Vagina (tissue), 2 donors: ENCODE measurements around the gene USP12. TPM values are rescaled to one million over a fixed set of nuclear protein-coding genes. Genes with fewer than 3 reads are reported as not detected.

Source experiments
- DNase-seq, 2 donors: peaks; one replicate each; pipeline ENCODE4 v3.0.0-alpha.2; 2017; ENCODE audit errors: extremely low spot score in 2 of 2
- H3K27ac ChIP-seq: fragments of 200-600 bp; sonication (generic); one replicate; pipeline ENCODE4 v1.5.1; 2019
- H3K27me3 ChIP-seq: fragments of 200-600 bp; sonication (generic); one replicate; pipeline ENCODE4 v1.5.1; 2019
- H3K36me3 ChIP-seq, 2 donors: fragments of 200-600 bp; sonication (generic); one replicate each; pipeline ENCODE4 v1.5.1; 2017 to 2019
- H3K4me1 ChIP-seq: fragments of 200-600 bp; sonication (generic); one replicate; pipeline ENCODE4 v1.5.1; 2019
- H3K4me3 ChIP-seq, 2 donors: fragments of 200-600 bp; sonication (generic); 1 replicate in 1 of 2; 2 replicates in 1 of 2; pipeline ENCODE4 v1.5.1; 2016 to 2019
- H3K9me3 ChIP-seq: fragments of 200-600 bp; sonication (generic); one replicate; pipeline ENCODE4 v1.5.1; 2019
- POLR2A ChIP-seq, 2 donors: fragments of 450-650 bp; IDR thresholded peaks; one replicate each; pipeline ENCODE4 v1.6.1; 2017; ENCODE audit warnings: antibody characterized with exemption in 2 of 2, mild to moderate bottlenecking in 2 of 2, moderate library complexity in 2 of 2
- POLR2AphosphoS5 ChIP-seq, 2 donors: sonication (generic); formaldehyde crosslinking; IDR thresholded peaks; one replicate each; pipeline ENCODE4 v1.9.0; 2017; ENCODE audit warnings: antibody characterized with exemption in 2 of 2, mild to moderate bottlenecking in 2 of 2, low read depth in 1 of 2; ENCODE audit not compliant: insufficient read depth in 1 of 2
- intact Hi-C: fragments of 100-400 bp; cut with DNase I; formaldehyde crosslinking; loops from one replicate; pipeline ENCODE4 v1.15.1; 2023
- total RNA-seq: library from RNA; depleted of rRNA; stranded (reverse); fragments of >200 nt; gene quantifications from one replicate; pipeline ENCODE4 v1.2.3, GENCODE V29; 2016
- TF ChIP-seq, protein P1 (sequence below), 3 experiments: fragments of 450-650 bp in 2 of 3; fragments of 200-600 bp in 1 of 3; sonication (generic) in 1 of 3; IDR thresholded peaks; one replicate each; pipeline ENCODE4 v1.5.1; 2017 to 2019; ENCODE audit warnings: antibody characterized with exemption in 3 of 3, mild to moderate bottlenecking in 2 of 3, moderate library complexity in 2 of 3

USP12 gene
- total RNA-seq, 1 donor from 2014 or later, result 20.9 TPM

DNA sequence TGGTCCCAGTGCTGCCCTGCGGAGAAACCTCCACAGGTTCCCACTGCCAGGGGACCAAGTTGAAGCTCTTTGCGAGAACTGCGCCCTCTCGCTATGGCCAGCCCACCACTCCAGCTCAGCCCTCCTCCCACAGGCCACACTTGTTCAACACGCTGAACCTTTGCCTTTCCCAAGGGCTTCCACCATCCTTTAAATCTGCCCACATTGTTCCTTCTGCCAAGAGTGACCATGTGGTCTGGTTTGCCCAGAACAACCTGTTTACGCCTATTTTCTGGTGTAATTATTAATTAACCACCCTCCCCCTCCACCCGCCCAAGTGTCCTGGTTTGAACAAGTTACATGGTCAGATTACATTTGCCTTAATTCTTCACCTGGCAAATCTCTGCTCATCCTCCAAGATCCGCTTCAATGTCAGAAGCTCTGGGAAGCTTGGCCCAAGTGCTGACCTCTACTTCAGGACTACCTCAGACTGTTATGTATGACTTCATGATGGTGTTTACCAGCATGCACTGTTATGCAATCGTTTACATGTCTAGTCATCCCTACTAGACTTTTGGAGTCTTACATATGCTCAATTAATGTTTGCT lies 12.0 kb upstream of the USP12 start:
- Histone ChIP-seq H3K27me3 (no peaks in the 10 kb centered on the region), H3K9me3 (no peaks in the 10 kb centered on the region), H3K4me3 (no peak overlapping the region), H3K27ac (no peak overlapping the region), H3K4me1 (peaks cover 5% of the 10 kb centered on the region), H3K36me3 (no peaks in the 10 kb centered on the region)
- no peak for DNase-seq
- intact Hi-C loops, result no loop called here
- no peak for TF ChIP-seq POLR2A (IDR thresholded peaks at IDR 0.05)
- TF ChIP-seq POLR2AphosphoS5 (IDR thresholded peaks at IDR 0.05; ENCODE audit: insufficient read depth in 1 of 2, low read depth in 1 of 2), result no peak
- TF ChIP-seq, protein P1, sequence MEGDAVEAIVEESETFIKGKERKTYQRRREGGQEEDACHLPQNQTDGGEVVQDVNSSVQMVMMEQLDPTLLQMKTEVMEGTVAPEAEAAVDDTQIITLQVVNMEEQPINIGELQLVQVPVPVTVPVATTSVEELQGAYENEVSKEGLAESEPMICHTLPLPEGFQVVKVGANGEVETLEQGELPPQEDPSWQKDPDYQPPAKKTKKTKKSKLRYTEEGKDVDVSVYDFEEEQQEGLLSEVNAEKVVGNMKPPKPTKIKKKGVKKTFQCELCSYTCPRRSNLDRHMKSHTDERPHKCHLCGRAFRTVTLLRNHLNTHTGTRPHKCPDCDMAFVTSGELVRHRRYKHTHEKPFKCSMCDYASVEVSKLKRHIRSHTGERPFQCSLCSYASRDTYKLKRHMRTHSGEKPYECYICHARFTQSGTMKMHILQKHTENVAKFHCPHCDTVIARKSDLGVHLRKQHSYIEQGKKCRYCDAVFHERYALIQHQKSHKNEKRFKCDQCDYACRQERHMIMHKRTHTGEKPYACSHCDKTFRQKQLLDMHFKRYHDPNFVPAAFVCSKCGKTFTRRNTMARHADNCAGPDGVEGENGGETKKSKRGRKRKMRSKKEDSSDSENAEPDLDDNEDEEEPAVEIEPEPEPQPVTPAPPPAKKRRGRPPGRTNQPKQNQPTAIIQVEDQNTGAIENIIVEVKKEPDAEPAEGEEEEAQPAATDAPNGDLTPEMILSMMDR (IDR thresholded peaks at IDR 0.05), result no peak

DNA sequence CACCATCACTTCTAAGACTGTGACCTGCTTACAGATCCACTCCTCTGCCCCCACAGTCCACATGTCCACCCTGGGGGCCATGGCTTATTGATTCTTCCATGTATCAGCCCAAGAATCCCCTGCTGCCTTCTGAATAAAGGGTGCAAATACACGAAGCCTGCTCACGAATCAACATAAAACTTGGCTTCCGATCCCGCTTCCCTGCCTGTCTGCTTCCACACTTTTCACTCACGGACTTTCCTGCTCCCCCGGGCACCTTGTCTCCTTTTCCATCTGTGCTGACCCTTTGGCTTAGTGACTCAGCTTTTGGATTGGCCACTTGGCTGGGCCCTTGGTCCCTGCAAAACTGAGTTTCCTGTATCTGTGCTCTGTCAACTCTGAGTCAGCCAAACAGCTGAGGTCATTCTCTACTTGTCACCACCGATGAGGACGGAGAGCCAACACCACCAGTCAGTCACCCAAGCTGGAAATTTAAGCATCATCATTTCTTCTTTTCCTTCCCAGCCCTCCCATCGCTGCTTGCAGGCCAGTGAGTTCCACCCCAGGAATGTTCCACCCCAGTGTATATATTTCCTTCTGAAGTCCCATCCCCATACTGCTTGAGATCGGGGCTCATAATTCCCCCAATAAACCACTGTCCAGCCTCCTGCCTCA lies 11.4 kb upstream of the USP12 start:
- intact Hi-C loops, result no loop called here
- Histone ChIP-seq H3K36me3 (no peaks in the 10 kb centered on the region), H3K4me3 (no peak overlapping the region), H3K27ac (no peak overlapping the region), H3K27me3 (no peaks in the 10 kb centered on the region), H3K9me3 (no peaks in the 10 kb centered on the region), H3K4me1 (peaks cover 5% of the 10 kb centered on the region)
- DNase-seq, result no peak
- TF ChIP-seq, protein P1 (IDR thresholded peaks at IDR 0.05), result no peak
- no peak for TF ChIP-seq POLR2AphosphoS5 (IDR thresholded peaks at IDR 0.05; ENCODE audit: insufficient read depth in 1 of 2, low read depth in 1 of 2)
- no peak for TF ChIP-seq POLR2A (IDR thresholded peaks at IDR 0.05)

DNA sequence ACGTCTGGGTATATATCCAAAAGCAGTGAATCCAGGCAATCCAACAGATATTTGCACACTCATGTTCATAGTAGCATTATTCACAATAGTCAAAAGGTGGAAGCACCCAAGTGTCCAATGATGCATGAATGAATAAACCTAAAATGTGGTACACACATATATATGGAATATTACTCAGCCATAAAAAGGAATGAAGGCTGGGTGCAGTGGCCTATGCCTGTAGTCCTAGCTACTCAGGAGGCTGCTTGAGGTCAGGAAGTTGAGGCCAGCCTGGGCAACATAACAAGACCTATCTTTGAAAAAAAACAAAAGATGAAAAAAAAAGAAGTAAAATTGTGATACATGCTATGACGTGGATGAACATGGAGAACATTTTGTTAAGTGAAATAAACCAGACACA lies 10.4 kb upstream of the USP12 start:
- Histone ChIP-seq H3K36me3 (no peaks in the 10 kb centered on the region), H3K4me1 (peaks cover 5% of the 10 kb centered on the region), H3K27ac (no peak overlapping the region), H3K9me3 (no peaks in the 10 kb centered on the region), H3K27me3 (no peaks in the 10 kb centered on the region), H3K4me3 (no peak overlapping the region)
- DNase-seq, result no peak
- no peak for TF ChIP-seq POLR2AphosphoS5 (IDR thresholded peaks at IDR 0.05; ENCODE audit: insufficient read depth in 1 of 2, low read depth in 1 of 2)
- no peak for TF ChIP-seq POLR2A (IDR thresholded peaks at IDR 0.05)
- intact Hi-C loops, result no loop called here

DNA sequence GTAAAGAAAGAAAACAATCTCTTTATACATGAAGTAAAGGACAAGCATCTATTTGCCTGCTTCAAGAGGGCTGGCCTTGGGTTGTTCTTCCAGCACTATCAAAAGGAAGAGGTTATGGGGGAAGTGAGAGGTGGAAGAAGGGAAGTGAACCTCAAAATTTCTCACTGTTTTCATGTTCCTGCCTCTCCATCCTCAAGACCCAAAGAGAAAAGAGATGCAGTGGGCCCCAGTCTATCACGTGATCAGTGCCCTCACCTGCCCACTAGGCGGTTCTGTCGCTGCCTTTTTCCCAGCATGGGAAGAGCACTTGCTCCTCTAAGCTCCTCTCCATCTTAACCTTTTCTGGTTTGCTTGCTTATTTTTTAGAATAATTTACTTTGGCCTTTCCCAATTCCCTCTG lies 6.2 kb upstream of the USP12 start:
- TF ChIP-seq POLR2AphosphoS5 (IDR thresholded peaks at IDR 0.05; ENCODE audit: insufficient read depth in 1 of 2, low read depth in 1 of 2) (no peak), POLR2A (IDR thresholded peaks at IDR 0.05) (no peak)
- TF ChIP-seq, protein P1 (IDR thresholded peaks at IDR 0.05), result no peak
- no peak for DNase-seq
- H3K4me1 ChIP-seq, result peaks cover 3% of the 10 kb centered on the region
- H3K36me3 ChIP-seq, result no peaks in the 10 kb centered on the region
- no peak overlapping the region for H3K27ac ChIP-seq
- intact Hi-C loops, result no loop called here
- no peaks in the 10 kb centered on the region for H3K9me3 ChIP-seq
- H3K27me3 ChIP-seq, result no peaks in the 10 kb centered on the region
- H3K4me3 ChIP-seq, result no peak overlapping the region

DNA sequence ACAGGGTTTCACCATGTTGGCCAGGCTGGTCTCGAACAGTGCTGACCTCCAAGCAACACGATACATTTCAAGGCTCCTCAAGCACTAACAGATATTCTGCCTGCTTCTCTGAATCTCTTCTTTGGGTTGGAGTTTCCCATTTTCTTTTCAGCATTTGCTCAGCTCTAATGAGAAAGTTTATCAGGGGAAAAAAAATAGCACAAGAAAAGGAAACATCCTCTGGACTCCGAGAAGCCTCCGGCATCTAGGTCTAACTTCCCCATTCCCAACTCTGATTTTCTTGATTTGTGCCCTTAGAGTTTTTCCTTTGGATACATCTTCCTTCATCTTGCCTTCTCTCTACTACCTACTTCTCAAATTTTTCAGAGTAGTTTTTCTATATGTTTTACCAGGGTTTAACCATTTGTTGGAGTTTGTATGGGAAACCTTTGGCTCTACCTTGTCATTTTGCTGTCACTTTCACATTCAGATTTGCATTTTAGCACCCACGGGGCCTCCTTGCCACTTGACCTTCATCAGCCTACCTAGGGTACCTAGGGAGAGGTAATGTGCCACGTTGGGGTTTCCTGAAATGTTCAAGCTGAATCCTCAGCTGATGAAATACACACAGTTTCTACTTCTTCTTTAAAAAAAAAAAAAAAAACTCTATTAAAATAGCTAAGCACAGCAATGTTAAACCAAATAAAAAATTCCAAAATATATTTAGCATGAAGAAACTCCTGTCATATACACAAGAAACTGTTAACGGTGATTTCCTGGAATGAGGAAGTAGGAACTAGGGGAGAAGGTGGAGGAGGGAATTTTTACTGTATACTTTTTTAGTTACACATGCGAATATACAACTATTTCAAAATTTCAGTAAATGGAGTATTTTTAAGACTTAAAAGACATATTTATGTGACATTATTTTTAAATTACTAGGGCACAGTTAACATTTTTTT lies 5.1 kb upstream of the USP12 start:
- no peaks in the 10 kb centered on the region for H3K9me3 ChIP-seq
- no peaks in the 10 kb centered on the region for H3K4me1 ChIP-seq
- TF ChIP-seq POLR2AphosphoS5 (IDR thresholded peaks at IDR 0.05; ENCODE audit: insufficient read depth in 1 of 2, low read depth in 1 of 2) (no peak), POLR2A (IDR thresholded peaks at IDR 0.05) (no peak)
- TF ChIP-seq, protein P1 (IDR thresholded peaks at IDR 0.05), result no peak
- no peak overlapping the region for H3K27ac ChIP-seq
- H3K27me3 ChIP-seq, result no peaks in the 10 kb centered on the region
- no peak overlapping the region for H3K4me3 ChIP-seq
- intact Hi-C loops, result no loop called here
- DNase-seq, result no peak
- no peaks in the 10 kb centered on the region for H3K36me3 ChIP-seq
